OCI-LY1 (cell line): ENCODE data around the gene APBA1.

Source experiments
- H2AFZ ChIP-seq: fragments of 200-600 bp; sonication (generic), shearing (Covaris generic); 2 replicates; pipeline ENCODE4 v1.6.0; 2014; ENCODE audit warnings: antibody characterized with exemption, mild to moderate bottlenecking, low read length
- H3F3A ChIP-seq: fragments of 200-600 bp; sonication (generic), shearing (Covaris generic); 2 replicates; pipeline ENCODE4 v1.6.0; 2014; ENCODE audit warnings: mild to moderate bottlenecking, antibody characterized with exemption, low read length, moderate library complexity; ENCODE audit not compliant: insufficient read depth
- H3K27ac ChIP-seq: fragments of 200-600 bp; sonication (generic); 2 replicates; pipeline ENCODE4 v1.5.1; 2014; ENCODE audit warnings: low read length, mixed run types, mild to moderate bottlenecking, low read depth; ENCODE audit not compliant: poor library complexity, severe bottlenecking
- H3K27me3 ChIP-seq: fragments of 200-600 bp; sonication (generic); 2 replicates; pipeline ENCODE4 v1.6.0; 2014; ENCODE audit warnings: antibody characterized with exemption, mild to moderate bottlenecking, low read length, moderate library complexity; ENCODE audit not compliant: insufficient read depth
- H3K36me3 ChIP-seq: fragments of 200-600 bp; sonication (generic); 2 replicates; pipeline ENCODE4 v1.6.1; 2014; ENCODE audit warnings: mild to moderate bottlenecking, antibody characterized with exemption, low read length, moderate library complexity, mixed read lengths; ENCODE audit not compliant: insufficient read depth
- H3K4me1 ChIP-seq: fragments of 200-600 bp; sonication (generic); 2 replicates; pipeline ENCODE4 v1.5.1; 2014; ENCODE audit warnings: mild to moderate bottlenecking, low read length, moderate library complexity; ENCODE audit not compliant: insufficient read depth, severe bottlenecking
- H3K4me2 ChIP-seq: fragments of 200-600 bp; sonication (generic), shearing (Covaris generic); 2 replicates; pipeline ENCODE4 v1.6.1; 2014; ENCODE audit warnings: low read length
- H3K4me3 ChIP-seq: fragments of 200-600 bp; sonication (generic); 2 replicates; pipeline ENCODE4 v1.5.1; 2014; ENCODE audit warnings: low read length, low read depth, mild to moderate bottlenecking, mixed read lengths; ENCODE audit not compliant: poor library complexity, severe bottlenecking
- H3K79me2 ChIP-seq: fragments of 200-600 bp; shearing (Covaris generic); 2 replicates; pipeline ENCODE4 v1.6.1; 2016; ENCODE audit warnings: mixed run types, low read length, mixed read lengths; ENCODE audit not compliant: insufficient read depth
- H3K9ac ChIP-seq: fragments of 200-600 bp; sonication (generic), shearing (Covaris generic); 2 replicates; pipeline ENCODE4 v1.6.1; 2014; ENCODE audit warnings: mild to moderate bottlenecking, low read length, mixed read lengths
- H3K9me2 ChIP-seq: fragments of 200-600 bp; sonication (generic), shearing (Covaris generic); 2 replicates; pipeline ENCODE4 v1.6.1; 2014; ENCODE audit warnings: low read depth, mild to moderate bottlenecking, low read length, mixed read lengths
- H3K9me3 ChIP-seq: fragments of 200-600 bp; shearing (Covaris generic); 2 replicates; pipeline ENCODE4 v1.6.1; 2014; ENCODE audit warnings: low read length, mixed read lengths
- H4K20me1 ChIP-seq: fragments of 200-600 bp; sonication (generic), shearing (Covaris generic); 2 replicates; pipeline ENCODE4 v1.6.0; 2016; ENCODE audit warnings: mild to moderate bottlenecking, low read length; ENCODE audit not compliant: insufficient read depth
- EZH2 ChIP-seq: fragments of 200-600 bp; sonication (generic), shearing (Covaris generic); IDR thresholded peaks from 2 replicates; pipeline ENCODE4 v1.8.0; 2017; ENCODE audit warnings: borderline replicate concordance, mixed run types, mild to moderate bottlenecking, antibody characterized with exemption, low read length, moderate library complexity, mixed read lengths
- TF ChIP-seq, protein P1 (sequence below): fragments of 200-600 bp; sonication (generic), shearing (Covaris generic); IDR thresholded peaks from 2 replicates; pipeline ENCODE4 v1.5.1; 2017; ENCODE audit warnings: mild to moderate bottlenecking, antibody characterized with exemption, low read length, moderate library complexity, mixed read lengths

The APBA1 gene

DNA sequence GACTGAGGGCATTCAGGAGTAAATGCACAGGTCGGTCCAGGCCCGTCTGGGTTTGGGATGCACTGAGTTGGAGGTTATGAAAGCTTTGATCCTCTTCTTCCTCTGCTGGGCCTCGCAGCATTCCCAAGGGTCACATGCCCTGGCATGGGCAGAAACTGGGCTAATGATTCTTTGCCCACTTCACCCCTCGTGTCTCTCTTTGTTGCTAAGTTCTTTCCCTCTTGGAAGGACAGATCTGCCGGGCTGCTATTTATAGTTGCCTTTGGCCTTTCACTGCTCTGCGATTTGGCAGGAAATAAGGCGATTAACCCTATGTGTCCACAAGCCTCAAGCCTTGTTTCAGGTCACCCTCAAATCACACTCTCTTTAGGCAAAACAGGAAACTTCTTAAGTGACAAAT, 280.2 kb downstream of the APBA1 start:
- Histone ChIP-seq H3K27me3 (no peaks in the 10 kb centered on the region), H3K4me2 (no peak overlapping the region), H3K9ac (no peak overlapping the region), H3K27ac (no peak overlapping the region), H4K20me1 (no peaks in the 10 kb centered on the region), H3F3A (no peaks in the 10 kb centered on the region), H3K9me2 (no peaks in the 10 kb centered on the region), H3K4me1 (no peaks in the 10 kb centered on the region), H3K4me3 (no peak overlapping the region), H3K36me3 (no peaks in the 10 kb centered on the region), H2AFZ (no peak overlapping the region), H3K9me3 (no peaks in the 10 kb centered on the region), H3K79me2 (no peaks in the 10 kb centered on the region)
- TF ChIP-seq, protein P1, sequence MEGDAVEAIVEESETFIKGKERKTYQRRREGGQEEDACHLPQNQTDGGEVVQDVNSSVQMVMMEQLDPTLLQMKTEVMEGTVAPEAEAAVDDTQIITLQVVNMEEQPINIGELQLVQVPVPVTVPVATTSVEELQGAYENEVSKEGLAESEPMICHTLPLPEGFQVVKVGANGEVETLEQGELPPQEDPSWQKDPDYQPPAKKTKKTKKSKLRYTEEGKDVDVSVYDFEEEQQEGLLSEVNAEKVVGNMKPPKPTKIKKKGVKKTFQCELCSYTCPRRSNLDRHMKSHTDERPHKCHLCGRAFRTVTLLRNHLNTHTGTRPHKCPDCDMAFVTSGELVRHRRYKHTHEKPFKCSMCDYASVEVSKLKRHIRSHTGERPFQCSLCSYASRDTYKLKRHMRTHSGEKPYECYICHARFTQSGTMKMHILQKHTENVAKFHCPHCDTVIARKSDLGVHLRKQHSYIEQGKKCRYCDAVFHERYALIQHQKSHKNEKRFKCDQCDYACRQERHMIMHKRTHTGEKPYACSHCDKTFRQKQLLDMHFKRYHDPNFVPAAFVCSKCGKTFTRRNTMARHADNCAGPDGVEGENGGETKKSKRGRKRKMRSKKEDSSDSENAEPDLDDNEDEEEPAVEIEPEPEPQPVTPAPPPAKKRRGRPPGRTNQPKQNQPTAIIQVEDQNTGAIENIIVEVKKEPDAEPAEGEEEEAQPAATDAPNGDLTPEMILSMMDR = no peak
- no peak for TF ChIP-seq EZH2

DNA sequence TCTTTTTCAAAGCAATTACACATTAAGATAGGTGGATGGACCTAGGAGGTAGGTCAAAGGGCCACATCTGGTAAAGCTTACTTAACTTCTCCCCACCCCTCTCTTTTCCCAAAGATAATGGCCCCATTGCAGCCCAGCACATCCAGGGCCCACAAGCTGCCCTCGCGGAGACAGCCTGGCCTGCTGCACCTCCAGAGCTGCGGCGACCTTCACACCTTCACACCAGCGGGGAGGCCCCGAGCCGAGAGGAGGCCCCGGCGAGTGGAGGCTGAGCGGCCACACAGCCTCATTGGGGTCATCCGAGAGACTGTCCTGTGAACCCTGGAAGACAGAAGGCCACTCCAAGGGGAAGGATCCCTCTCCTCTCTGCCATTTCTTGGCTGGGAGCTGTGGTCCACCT, 280.7 kb downstream of the APBA1 start:
- no peaks in the 10 kb centered on the region for H3K36me3 ChIP-seq
- no peaks in the 10 kb centered on the region for H3K79me2 ChIP-seq
- H3K4me3 ChIP-seq = no peak overlapping the region
- no peak overlapping the region for H2AFZ ChIP-seq
- no peaks in the 10 kb centered on the region for H3K27me3 ChIP-seq
- no peak for TF ChIP-seq EZH2
- TF ChIP-seq, protein P1 = no peak
- H3K9me2 ChIP-seq = no peaks in the 10 kb centered on the region
- H3F3A ChIP-seq = no peaks in the 10 kb centered on the region
- no peak overlapping the region for H3K4me2 ChIP-seq
- no peaks in the 10 kb centered on the region for H4K20me1 ChIP-seq
- no peaks in the 10 kb centered on the region for H3K4me1 ChIP-seq
- H3K9ac ChIP-seq = no peak overlapping the region
- H3K27ac ChIP-seq = no peak overlapping the region
- H3K9me3 ChIP-seq = no peaks in the 10 kb centered on the region

DNA sequence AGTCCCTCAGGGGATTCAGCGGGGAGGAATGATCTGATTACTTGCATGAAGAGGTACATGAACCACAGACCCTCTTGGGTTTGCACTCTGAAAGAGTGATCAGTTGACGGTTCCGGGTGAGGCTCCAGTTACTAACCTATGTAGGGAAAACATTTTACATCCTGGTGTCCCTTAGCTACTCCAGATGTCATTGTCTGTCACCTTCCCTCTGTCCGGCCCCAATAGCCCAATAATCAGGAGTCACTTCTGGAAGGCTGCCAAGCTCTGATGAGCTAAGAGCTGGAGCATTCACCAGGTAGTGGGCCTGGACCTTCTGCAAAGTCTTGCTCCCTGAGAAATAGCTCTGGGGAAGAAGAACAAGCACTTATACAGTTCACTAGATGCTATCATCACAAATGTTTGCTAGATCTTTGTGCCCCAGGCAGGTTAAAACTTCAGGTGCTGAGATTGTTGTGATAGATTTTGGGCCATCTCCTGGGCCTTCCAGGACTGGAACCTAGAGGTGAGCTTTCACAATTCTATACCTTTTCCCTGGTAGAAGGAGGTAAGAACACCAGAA, 282.7 kb downstream of the APBA1 start:
- Histone ChIP-seq H3K4me2 (no peak overlapping the region), H3F3A (no peaks in the 10 kb centered on the region), H3K4me1 (no peaks in the 10 kb centered on the region), H3K79me2 (no peaks in the 10 kb centered on the region), H3K36me3 (no peaks in the 10 kb centered on the region), H3K4me3 (no peak overlapping the region), H3K9ac (no peak overlapping the region), H2AFZ (no peak overlapping the region), H3K27ac (no peak overlapping the region), H3K9me2 (no peaks in the 10 kb centered on the region), H3K9me3 (no peaks in the 10 kb centered on the region), H3K27me3 (no peaks in the 10 kb centered on the region), H4K20me1 (no peaks in the 10 kb centered on the region)
- TF ChIP-seq, protein P1 = no peak
- no peak for TF ChIP-seq EZH2
